SK-N-SH treated with all-trans-retinoic acid at 6 μM for 48 hours (cell line): Measurements from ENCODE around the gene PHYHIPL.

Experiments
- CREB5 ChIP-seq: fragments of 250-450 bp; sonication (Bioruptor Pico); IDR thresholded peaks from 2 replicates; pipeline ENCODE4 v1.5.1; 2020; ENCODE audit warnings: low read depth, mild to moderate bottlenecking, moderate library complexity
- ESRRG ChIP-seq: fragments of 250-450 bp; sonication (Bioruptor Pico); IDR thresholded peaks from 2 replicates; pipeline ENCODE4 v1.6.1; 2021; ENCODE audit warnings: mild to moderate bottlenecking
- OSR1 ChIP-seq: fragments of 250-450 bp; sonication (Bioruptor Pico); IDR thresholded peaks from 2 replicates; pipeline ENCODE4 v1.8.0; 2022; ENCODE audit warnings: moderate library complexity, mild to moderate bottlenecking, inconsistent platforms
- PATZ1 ChIP-seq: fragments of 250-450 bp; sonication (Bioruptor Pico); IDR thresholded peaks from 2 replicates; pipeline ENCODE4 v1.8.0; 2020; ENCODE audit warnings: mild to moderate bottlenecking, moderate library complexity, borderline replicate concordance
- POU6F1 ChIP-seq: fragments of 250-450 bp; sonication (Bioruptor Pico); IDR thresholded peaks from 2 replicates; pipeline ENCODE4 v1.8.0; 2021; ENCODE audit warnings: low read depth, mild to moderate bottlenecking, moderate library complexity, borderline replicate concordance
- TOX ChIP-seq: fragments of 250-450 bp; sonication (Bioruptor Pico); IDR thresholded peaks from 2 replicates; pipeline ENCODE4 v1.8.0; 2021; ENCODE audit warnings: mild to moderate bottlenecking, moderate library complexity, borderline replicate concordance
- TSHZ2 ChIP-seq: fragments of 250-450 bp; sonication (Bioruptor Pico); IDR thresholded peaks from 2 replicates; pipeline ENCODE4 v1.5.0; 2020; ENCODE audit warnings: mild to moderate bottlenecking, moderate library complexity
- ZFP30 ChIP-seq: fragments of 450-650 bp; formaldehyde crosslinking; IDR thresholded peaks from 2 replicates; pipeline ENCODE4 v1.5.0; 2022; ENCODE audit warnings: mild to moderate bottlenecking, moderate library complexity
- ZNF70 ChIP-seq: fragments of 450-650 bp; formaldehyde crosslinking; IDR thresholded peaks from 2 replicates; pipeline ENCODE4 v1.5.0; 2020; ENCODE audit warnings: mild to moderate bottlenecking, moderate library complexity
- ZNF8 ChIP-seq: fragments of 450-650 bp; formaldehyde crosslinking; IDR thresholded peaks from 2 replicates; pipeline ENCODE4 v1.5.0; 2020; ENCODE audit warnings: mild to moderate bottlenecking, moderate library complexity

GRCh38 chr10:59229441-59229840 lies 53.0 kb downstream of the PHYHIPL start:
- TF ChIP-seq ZNF70 (CRISPR knock-in tag) (no peak), TOX (CRISPR knock-in tag) (no peak), TSHZ2 (CRISPR knock-in tag) (no peak), CREB5 (CRISPR knock-in tag) (no peak), POU6F1 (CRISPR knock-in tag) (no peak), ESRRG (CRISPR knock-in tag) (no peak), ZNF8 (no peak), OSR1 (CRISPR knock-in tag) (no peak), ZFP30 (CRISPR knock-in tag) (no peak), PATZ1 (CRISPR knock-in tag) (no peak)
